ENCODE results near the gene RALGPS1.

RALGPS1 gene

DNA sequence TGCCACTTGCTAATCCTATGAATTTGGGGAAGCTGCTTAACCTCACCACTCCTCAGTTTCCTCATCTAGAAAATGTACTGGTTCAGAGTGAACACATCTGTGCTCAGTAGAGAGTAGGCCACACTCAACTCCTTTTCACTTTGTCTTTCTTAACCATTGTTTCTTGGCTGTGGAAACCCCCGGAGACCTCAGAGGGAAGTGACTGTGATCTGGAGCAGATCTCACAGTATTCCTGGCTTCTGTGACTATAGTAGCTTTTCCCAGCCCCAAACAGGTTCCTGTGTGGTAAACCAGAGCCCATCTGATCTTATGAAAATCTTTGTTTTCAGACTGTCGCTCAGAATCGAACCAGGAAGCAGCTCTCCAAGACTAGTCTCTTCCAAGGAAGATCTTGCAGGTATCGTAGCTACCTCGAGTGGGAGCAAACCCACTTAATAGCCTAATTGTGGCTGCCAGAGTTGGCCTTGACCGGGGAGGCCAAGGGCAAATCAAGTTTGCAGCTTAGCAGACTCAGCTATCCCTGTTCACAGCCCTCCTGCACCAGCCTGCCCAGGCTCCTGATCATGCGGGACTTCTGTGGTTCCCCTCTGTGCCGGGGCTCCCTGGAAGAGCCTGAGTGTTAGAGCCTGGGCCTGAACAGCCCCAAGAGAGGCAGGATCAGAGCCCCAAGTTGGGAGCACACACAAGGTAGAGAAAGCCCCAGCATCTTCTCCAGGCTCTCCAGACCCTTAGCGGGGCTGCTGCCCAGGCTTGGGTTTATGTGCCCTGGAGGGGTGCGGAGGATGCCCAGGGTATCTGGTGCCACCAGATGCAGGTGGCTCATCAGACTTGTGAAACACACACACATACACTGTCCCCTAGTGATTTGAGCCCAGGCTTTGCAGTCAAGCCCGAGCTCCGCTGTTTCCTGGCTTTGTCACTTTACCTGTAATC, 260.1 kb downstream of the RALGPS1 start:
- no peaks in the 10 kb centered on the region for H3K27me3 ChIP-seq (ENCODE audit: low read depth, low read length)
- TF ChIP-seq, protein P1, sequence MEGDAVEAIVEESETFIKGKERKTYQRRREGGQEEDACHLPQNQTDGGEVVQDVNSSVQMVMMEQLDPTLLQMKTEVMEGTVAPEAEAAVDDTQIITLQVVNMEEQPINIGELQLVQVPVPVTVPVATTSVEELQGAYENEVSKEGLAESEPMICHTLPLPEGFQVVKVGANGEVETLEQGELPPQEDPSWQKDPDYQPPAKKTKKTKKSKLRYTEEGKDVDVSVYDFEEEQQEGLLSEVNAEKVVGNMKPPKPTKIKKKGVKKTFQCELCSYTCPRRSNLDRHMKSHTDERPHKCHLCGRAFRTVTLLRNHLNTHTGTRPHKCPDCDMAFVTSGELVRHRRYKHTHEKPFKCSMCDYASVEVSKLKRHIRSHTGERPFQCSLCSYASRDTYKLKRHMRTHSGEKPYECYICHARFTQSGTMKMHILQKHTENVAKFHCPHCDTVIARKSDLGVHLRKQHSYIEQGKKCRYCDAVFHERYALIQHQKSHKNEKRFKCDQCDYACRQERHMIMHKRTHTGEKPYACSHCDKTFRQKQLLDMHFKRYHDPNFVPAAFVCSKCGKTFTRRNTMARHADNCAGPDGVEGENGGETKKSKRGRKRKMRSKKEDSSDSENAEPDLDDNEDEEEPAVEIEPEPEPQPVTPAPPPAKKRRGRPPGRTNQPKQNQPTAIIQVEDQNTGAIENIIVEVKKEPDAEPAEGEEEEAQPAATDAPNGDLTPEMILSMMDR (IDR thresholded peaks at IDR 0.05; ENCODE audit: low read depth, low read length), result no peak
- TF ChIP-seq EZH2phosphoT487 (IDR thresholded peaks at IDR 0.05; ENCODE audit: low read depth), result no peak
- H3K4me3 ChIP-seq (ENCODE audit: low read length), result no peak overlapping the region
- H3K9ac ChIP-seq (ENCODE audit: low read length), result no peak overlapping the region
- H2AFZ ChIP-seq (ENCODE audit: low read depth, low read length), result no peak overlapping the region
- no peaks in the 10 kb centered on the region for H3K79me2 ChIP-seq (ENCODE audit: low read length)
- no peaks in the 10 kb centered on the region for H3K36me3 ChIP-seq (replicated peaks; ENCODE audit: low read depth, low read length)
- no peak overlapping the region for H3K4me2 ChIP-seq (ENCODE audit: low read length)
- H3K9me3 ChIP-seq (ENCODE audit: insufficient read depth, low read length), result no peaks in the 10 kb centered on the region
- H3K27ac ChIP-seq (ENCODE audit: low read length), result no peak overlapping the region
- H4K20me1 ChIP-seq (ENCODE audit: insufficient read depth, low read length), result no peaks in the 10 kb centered on the region; the same call in 1 of the 2 replicates
- H3K4me1 ChIP-seq (ENCODE audit: low read length), result no peaks in the 10 kb centered on the region

DNA sequence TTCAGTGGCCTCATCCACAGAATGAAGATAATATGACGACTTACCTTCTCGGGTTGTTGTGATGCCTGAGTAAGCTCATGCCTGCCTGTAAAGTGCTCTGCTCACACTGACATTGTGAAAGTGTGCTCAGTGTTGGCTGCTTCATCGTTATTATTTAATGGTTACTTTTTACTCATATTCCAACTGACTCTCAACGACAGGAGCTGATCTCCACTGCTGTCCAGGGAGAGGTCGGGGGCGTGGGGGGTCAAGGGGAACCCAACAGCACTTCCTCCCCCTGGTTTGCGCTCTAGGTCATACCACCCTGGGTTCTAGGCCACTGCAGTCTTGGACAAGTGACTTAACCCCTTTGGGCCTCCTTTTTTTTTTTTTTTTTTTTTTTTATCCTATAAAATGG, 260.7 kb downstream of the RALGPS1 start:
- Histone ChIP-seq H3K27me3 (ENCODE audit: low read depth, low read length) (no peaks in the 10 kb centered on the region), H3K4me1 (ENCODE audit: low read length) (no peaks in the 10 kb centered on the region), H3K27ac (ENCODE audit: low read length) (no peak overlapping the region), H3K79me2 (ENCODE audit: low read length) (no peaks in the 10 kb centered on the region), H3K4me3 (ENCODE audit: low read length) (no peak overlapping the region), H3K9me3 (ENCODE audit: insufficient read depth, low read length) (no peaks in the 10 kb centered on the region), H3K9ac (ENCODE audit: low read length) (no peak overlapping the region), H4K20me1 (ENCODE audit: insufficient read depth, low read length) (no peaks in the 10 kb centered on the region; the same call in 1 of the 2 replicates), H3K4me2 (ENCODE audit: low read length) (no peak overlapping the region), H3K36me3 (replicated peaks; ENCODE audit: low read depth, low read length) (no peaks in the 10 kb centered on the region), H2AFZ (ENCODE audit: low read depth, low read length) (no peak overlapping the region)
- TF ChIP-seq, protein P1 (IDR thresholded peaks at IDR 0.05; ENCODE audit: low read depth, low read length), result no peak
- no peak for TF ChIP-seq EZH2phosphoT487 (IDR thresholded peaks at IDR 0.05; ENCODE audit: low read depth)

DNA sequence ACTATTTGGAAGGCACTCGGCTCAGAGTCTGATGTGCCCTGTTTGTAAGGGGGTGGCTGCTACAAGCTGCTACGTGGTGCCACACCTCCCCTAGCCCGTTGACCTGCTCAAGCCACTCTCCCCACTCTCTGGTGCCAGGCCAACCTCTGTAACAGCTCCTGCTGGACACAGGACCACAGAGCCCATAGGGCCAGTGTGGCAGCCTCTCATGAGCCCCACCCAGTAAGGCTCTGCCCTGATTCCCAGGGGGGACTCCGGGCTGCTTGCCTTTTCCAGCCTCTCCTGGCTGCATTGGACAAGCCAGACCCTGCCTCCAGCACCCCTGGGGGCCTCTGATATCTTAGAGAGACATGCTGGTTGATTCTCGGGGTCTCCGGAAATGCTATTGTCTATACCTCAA, 261.2 kb downstream of the RALGPS1 start:
- Histone ChIP-seq H3K27me3 (ENCODE audit: low read depth, low read length) (no peaks in the 10 kb centered on the region), H3K27ac (ENCODE audit: low read length) (no peak overlapping the region), H3K4me1 (ENCODE audit: low read length) (no peaks in the 10 kb centered on the region), H3K9ac (ENCODE audit: low read length) (no peak overlapping the region), H3K4me3 (ENCODE audit: low read length) (no peak overlapping the region), H3K79me2 (ENCODE audit: low read length) (no peaks in the 10 kb centered on the region), H4K20me1 (ENCODE audit: insufficient read depth, low read length) (no peaks in the 10 kb centered on the region; the same call in 1 of the 2 replicates), H2AFZ (ENCODE audit: low read depth, low read length) (no peak overlapping the region), H3K4me2 (ENCODE audit: low read length) (no peak overlapping the region), H3K36me3 (replicated peaks; ENCODE audit: low read depth, low read length) (no peaks in the 10 kb centered on the region), H3K9me3 (ENCODE audit: insufficient read depth, low read length) (no peaks in the 10 kb centered on the region)
- TF ChIP-seq EZH2phosphoT487 (IDR thresholded peaks at IDR 0.05; ENCODE audit: low read depth), result no peak
- TF ChIP-seq, protein P1 (IDR thresholded peaks at IDR 0.05; ENCODE audit: low read depth, low read length), result no peak

DNA sequence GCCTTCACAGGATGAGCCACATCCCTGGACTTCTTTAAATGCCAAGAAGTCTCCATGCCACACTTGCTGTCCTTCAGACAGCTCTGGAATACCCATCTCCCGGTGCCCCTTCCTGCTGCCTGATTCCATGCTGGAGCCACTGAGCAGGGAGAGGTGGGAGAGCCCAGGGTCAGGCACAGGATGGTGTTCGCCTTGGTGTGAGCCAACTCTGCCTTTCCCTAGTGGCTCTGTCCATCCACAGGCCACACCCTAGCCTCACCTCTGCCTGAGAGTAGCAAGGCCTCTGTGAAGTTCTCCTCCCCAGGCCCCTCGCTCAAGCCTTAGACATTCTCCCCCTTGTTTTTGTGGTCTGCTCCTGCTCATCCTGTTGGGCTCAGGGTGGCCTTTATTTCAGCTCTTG, 262.0 kb downstream of the RALGPS1 start:
- Histone ChIP-seq H3K79me2 (ENCODE audit: low read length) (no peaks in the 10 kb centered on the region), H3K4me1 (ENCODE audit: low read length) (no peaks in the 10 kb centered on the region), H3K9ac (ENCODE audit: low read length) (no peak overlapping the region), H3K27me3 (ENCODE audit: low read depth, low read length) (no peaks in the 10 kb centered on the region), H4K20me1 (ENCODE audit: insufficient read depth, low read length) (no peaks in the 10 kb centered on the region; the same call in 1 of the 2 replicates), H2AFZ (ENCODE audit: low read depth, low read length) (no peak overlapping the region), H3K27ac (ENCODE audit: low read length) (no peak overlapping the region), H3K36me3 (replicated peaks; ENCODE audit: low read depth, low read length) (no peaks in the 10 kb centered on the region), H3K4me2 (ENCODE audit: low read length) (no peak overlapping the region), H3K4me3 (ENCODE audit: low read length) (no peak overlapping the region), H3K9me3 (ENCODE audit: insufficient read depth, low read length) (no peaks in the 10 kb centered on the region)
- TF ChIP-seq, protein P1 (IDR thresholded peaks at IDR 0.05; ENCODE audit: low read depth, low read length), result no peak
- TF ChIP-seq EZH2phosphoT487 (IDR thresholded peaks at IDR 0.05; ENCODE audit: low read depth), result no peak

Measured in OCI-LY3 (cell line).